Nephron (organoid): ENCODE results near the gene MAGI2.

Source experiments
- H3K27ac Mint-ChIP-seq, 3 experiments: 2 replicates each; pipeline ENCODE4 v1.8.0; 2020; ENCODE audit warnings: mixed read lengths in 3 of 3, mild to moderate bottlenecking in 2 of 3, moderate library complexity in 1 of 3
- H3K27me3 Mint-ChIP-seq: 2 replicates; pipeline ENCODE4 v1.8.0; 2021; ENCODE audit warnings: low read depth, mild to moderate bottlenecking, moderate library complexity, mixed read lengths
- H3K36me3 Mint-ChIP-seq: 2 replicates; pipeline ENCODE4 v1.8.0; 2020; ENCODE audit warnings: low read depth, mixed read lengths
- H3K4me1 Mint-ChIP-seq: 2 replicates; pipeline ENCODE4 v1.8.0; 2020; ENCODE audit warnings: mixed read lengths
- H3K4me3 Mint-ChIP-seq, 3 experiments: 2 replicates each; pipeline ENCODE4 v1.8.0; 2020; ENCODE audit warnings: mild to moderate bottlenecking in 3 of 3, mixed read lengths in 3 of 3, moderate library complexity in 2 of 3
- H3K9me3 Mint-ChIP-seq: 2 replicates; pipeline ENCODE4 v1.8.0; 2020; ENCODE audit warnings: mixed read lengths
- CTCF ChIP-seq, 3 experiments: fragments of 200-600 bp; sonication (generic); IDR thresholded peaks; one replicate each; pipeline ENCODE4 v1.5.0; 2021; ENCODE audit warnings: antibody characterized with exemption in 3 of 3; ENCODE audit not compliant: unreplicated experiment in 3 of 3

The MAGI2 gene

GRCh38 chr7:78476851-78477405, 976.5 kb downstream of the MAGI2 start:
- H3K4me3 Mint-ChIP-seq: no peak overlapping the region
- no peaks in the 10 kb centered on the region for H3K27me3 Mint-ChIP-seq
- H3K27ac Mint-ChIP-seq: peak overlapping the region; percentile 58 to 74 (median 73)
- no peak for TF ChIP-seq CTCF (IDR thresholded peaks at IDR 0.05; ENCODE audit: unreplicated experiment in 3 of 3)
- H3K9me3 Mint-ChIP-seq: no peaks in the 10 kb centered on the region
- no peaks in the 10 kb centered on the region for H3K36me3 Mint-ChIP-seq
- peaks cover 13% of the 10 kb centered on the region for H3K4me1 Mint-ChIP-seq

- H3K27me3 Mint-ChIP-seq: no peaks in the 10 kb centered on the region
- H3K27ac Mint-ChIP-seq: no peak overlapping the region
- peaks cover 13% of the 10 kb centered on the region for H3K4me1 Mint-ChIP-seq
- TF ChIP-seq CTCF (IDR thresholded peaks at IDR 0.05; ENCODE audit: unreplicated experiment in 3 of 3): no peak
- no peaks in the 10 kb centered on the region for H3K9me3 Mint-ChIP-seq
- no peaks in the 10 kb centered on the region for H3K36me3 Mint-ChIP-seq
- H3K4me3 Mint-ChIP-seq: no peak overlapping the region
Measured at GRCh38 chr7:78473571-78474301, 979.7 kb downstream of the MAGI2 start.

- Mint-ChIP-seq H3K4me1 (peaks cover 13% of the 10 kb centered on the region), H3K9me3 (no peaks in the 10 kb centered on the region), H3K27ac (no peak overlapping the region), H3K4me3 (no peak overlapping the region), H3K27me3 (no peaks in the 10 kb centered on the region), H3K36me3 (no peaks in the 10 kb centered on the region)
- no peak for TF ChIP-seq CTCF (IDR thresholded peaks at IDR 0.05; ENCODE audit: unreplicated experiment in 3 of 3)
Measured at GRCh38 chr7:78473021-78473420, 980.4 kb downstream of the MAGI2 start.

GRCh38 chr7:78472519-78472918, 980.9 kb downstream of the MAGI2 start:
- Mint-ChIP-seq H3K4me1 (peaks cover 13% of the 10 kb centered on the region), H3K9me3 (no peaks in the 10 kb centered on the region), H3K27me3 (no peaks in the 10 kb centered on the region), H3K36me3 (no peaks in the 10 kb centered on the region), H3K4me3 (no peak overlapping the region), H3K27ac (no peak overlapping the region)
- TF ChIP-seq CTCF (IDR thresholded peaks at IDR 0.05; ENCODE audit: unreplicated experiment in 3 of 3): no peak

- Mint-ChIP-seq H3K27ac (no peak overlapping the region), H3K27me3 (no peaks in the 10 kb centered on the region), H3K4me1 (peaks cover 4% of the 10 kb centered on the region), H3K36me3 (peaks cover 3% of the 10 kb centered on the region), H3K9me3 (no peaks in the 10 kb centered on the region), H3K4me3 (no peak overlapping the region)
- TF ChIP-seq CTCF (IDR thresholded peaks at IDR 0.05; ENCODE audit: unreplicated experiment in 3 of 3): no peak
Measured at GRCh38 chr7:78465894-78466293, 987.6 kb downstream of the MAGI2 start.

- Mint-ChIP-seq H3K27me3 (no peaks in the 10 kb centered on the region), H3K4me1 (peaks cover 4% of the 10 kb centered on the region), H3K9me3 (no peaks in the 10 kb centered on the region), H3K4me3 (no peak overlapping the region), H3K36me3 (peaks cover 3% of the 10 kb centered on the region), H3K27ac (no peak overlapping the region)
- TF ChIP-seq CTCF (IDR thresholded peaks at IDR 0.05; ENCODE audit: unreplicated experiment in 3 of 3): no peak
Measured at GRCh38 chr7:78463039-78463438, 990.4 kb downstream of the MAGI2 start.
